Right lung (tissue), 5 donors: Measurements from ENCODE around the gene ASCC3. TPM values are rescaled to one million over a fixed set of nuclear protein-coding genes. Genes with fewer than 3 reads are reported as not detected.

Experiments used
- DNase-seq, 2 donors: peaks; one replicate each; pipeline ENCODE4 v3.0.0-alpha.2; 2013
- polyA plus RNA-seq, 5 donors: library from polyadenylated mRNA; unstranded; fragments of 120-200 nt; gene quantifications; one replicate each; pipeline versions ENCODE4 v1.2.1 to v1.2.3, GENCODE V29; 2013; ENCODE audit warnings: inconsistent platforms in 1 of 5, low replicate concordance in 1 of 5; ENCODE audit not compliant: insufficient read length in 5 of 5, insufficient read depth in 1 of 5

Gene ASCC3
- polyA plus RNA-seq, 5 donors: 18.4 to 26.2 (median 23.1) TPM

- no peak for DNase-seq
Measured at GRCh38 chr6:100503043-100503705, 378.0 kb downstream of the ASCC3 start.

- DNase-seq: no peak
Measured at GRCh38 chr6:100493206-100493888, 387.8 kb downstream of the ASCC3 start.

GRCh38 chr6:100491952-100492670 lies 389.0 kb downstream of the ASCC3 start:
- no peak for DNase-seq

GRCh38 chr6:100490065-100490464 lies 391.1 kb downstream of the ASCC3 start:
- no peak for DNase-seq

GRCh38 chr6:100488244-100488643 lies 392.9 kb downstream of the ASCC3 start:
- DNase-seq: no peak

- DNase-seq: no peak
Measured at GRCh38 chr6:100487638-100488037, 393.5 kb downstream of the ASCC3 start.

GRCh38 chr6:100485268-100485667 lies 395.9 kb downstream of the ASCC3 start:
- DNase-seq: no peak

GRCh38 chr6:100484474-100484873 lies 396.7 kb downstream of the ASCC3 start:
- DNase-seq: no peak

- no peak for DNase-seq
Measured at GRCh38 chr6:100482698-100483097, 398.4 kb downstream of the ASCC3 start.

- no peak for DNase-seq
Measured at GRCh38 chr6:100479179-100480035, 401.7 kb downstream of the ASCC3 start.

- DNase-seq: no peak
Measured at GRCh38 chr6:100475554-100476320, 405.4 kb downstream of the ASCC3 start.

- DNase-seq: no peak
Measured at GRCh38 chr6:100473182-100473581, 407.9 kb downstream of the ASCC3 start.

GRCh38 chr6:100472674-100473073 lies 408.5 kb downstream of the ASCC3 start:
- no peak for DNase-seq

GRCh38 chr6:100470422-100471120 lies 410.6 kb downstream of the ASCC3 start:
- no peak for DNase-seq

GRCh38 chr6:100469101-100469859 lies 411.8 kb downstream of the ASCC3 start:
- DNase-seq: no peak

- DNase-seq: no peak
Measured at GRCh38 chr6:100468016-100468622, 413.0 kb downstream of the ASCC3 start.

GRCh38 chr6:100467129-100468015 lies 413.8 kb downstream of the ASCC3 start:
- no peak for DNase-seq
